Fibroblast of the conjunctiva (primary cell): ENCODE results near the gene SAA1.
"Not testable (repeated sequence)": the region's sequence is repeated elsewhere in the genome, so short reads cannot be mapped to it uniquely, and the experiment has no call there.

Source experiments
- DNase-seq: peaks from one replicate; pipeline ENCODE4 v3.0.0-alpha.2; 2010; ENCODE audit warnings: low read depth

Gene SAA1

GRCh38 chr11:18265949-18266348, at the start of gene SAA1:
Gene SAA1, plus strand, starts transcription at chr11:18266264. Its CDS starts 624 bp downstream, at chr11:18266888.
- no peak for DNase-seq

DNA sequence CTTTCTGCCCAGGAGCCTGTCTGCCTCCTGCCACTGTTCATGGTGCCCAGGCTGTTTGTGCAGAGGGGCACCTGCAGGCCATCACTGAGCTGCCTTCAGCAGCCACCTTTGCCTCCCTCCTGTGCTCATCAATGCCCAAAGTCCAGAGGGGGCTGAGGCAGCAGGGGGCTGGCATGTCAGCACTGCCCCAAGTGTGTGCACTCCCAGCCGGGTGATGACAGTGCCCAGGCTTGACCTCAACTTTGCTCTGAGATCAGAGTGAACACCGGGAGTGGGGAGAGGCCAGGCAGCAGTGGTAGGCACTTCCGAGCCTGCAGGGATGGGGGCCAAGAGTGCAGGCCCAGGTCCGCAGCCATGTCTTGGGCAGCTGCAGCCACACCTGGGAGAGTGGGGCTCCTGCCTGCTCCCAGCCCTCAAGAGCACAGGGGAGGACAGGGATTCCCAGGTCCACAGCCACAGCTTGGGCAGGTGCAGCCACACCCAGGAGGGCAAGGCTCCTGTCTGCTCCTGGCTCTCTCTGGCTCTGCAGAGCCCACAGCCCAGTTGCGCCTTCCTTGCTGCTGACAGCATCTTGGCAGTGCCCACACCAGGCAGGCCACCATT, 44.7 kb upstream of the SAA1 start:
- DNase-seq = no peak

- DNase-seq = no peak
These were observed 43.1 kb upstream of the SAA1 start for GRCh38 chr11:18222814-18223421.

DNA sequence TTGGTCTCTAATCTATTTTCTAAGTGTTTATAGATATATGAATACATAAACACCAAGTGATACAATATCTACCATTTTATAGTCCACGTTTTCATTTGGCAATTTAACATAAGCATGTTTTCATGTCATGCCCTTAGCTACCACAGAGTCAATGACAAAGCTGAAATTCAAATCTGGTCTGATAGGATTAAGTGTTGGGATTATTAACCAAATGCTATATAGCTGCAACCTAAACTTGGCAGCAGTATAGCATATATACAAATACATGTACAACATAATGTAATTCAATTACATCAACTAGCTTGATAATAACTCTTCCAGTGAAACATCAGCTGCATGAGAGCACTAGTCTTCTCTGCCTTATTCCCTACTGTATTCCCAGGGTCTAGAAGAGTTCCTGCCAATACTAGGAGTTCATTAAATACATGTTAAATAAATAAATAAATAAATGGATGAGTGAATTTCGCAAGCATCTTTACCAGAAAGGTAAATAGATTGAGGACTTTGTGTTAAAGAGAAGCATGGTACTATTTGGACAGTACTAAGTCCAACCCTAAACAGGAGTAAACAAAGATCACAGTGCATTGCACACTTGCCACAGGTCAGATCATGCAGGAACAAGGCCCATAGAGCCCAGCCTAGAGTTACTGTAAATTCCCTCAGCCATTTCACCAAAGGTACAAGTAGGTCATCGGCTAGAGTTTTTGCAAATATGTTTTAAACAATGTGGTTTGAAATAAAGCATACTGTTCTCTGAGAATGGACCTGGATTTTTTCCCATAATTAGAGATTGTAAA, 42.3 kb upstream of the SAA1 start:
- DNase-seq = no peak

GRCh38 chr11:18225913-18226312, 40.2 kb upstream of the SAA1 start:
- DNase-seq = no peak

GRCh38 chr11:18229501-18229900, 36.6 kb upstream of the SAA1 start:
- DNase-seq = no peak

DNA sequence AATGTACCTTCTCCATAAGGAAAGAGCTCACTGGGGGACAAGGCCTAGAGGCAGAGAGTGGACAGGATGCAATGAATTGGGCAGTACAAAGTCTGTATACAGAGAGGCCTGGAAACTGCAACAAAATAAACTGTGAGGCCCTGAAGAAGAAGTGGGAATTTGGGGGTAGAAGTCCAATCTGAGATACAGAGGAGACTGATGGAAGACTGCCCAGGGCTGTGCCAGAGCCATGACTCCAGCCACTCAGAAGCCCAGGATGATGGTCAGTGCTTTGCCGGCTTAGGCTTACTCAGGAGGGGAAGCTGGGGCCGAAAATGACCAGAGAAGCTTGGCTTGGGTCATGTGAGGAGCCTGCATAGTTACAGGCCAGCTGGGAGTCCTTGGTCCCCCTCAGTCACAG, 35.2 kb upstream of the SAA1 start:
- no peak for DNase-seq

GRCh38 chr11:18233912-18234311, 32.2 kb upstream of the SAA1 start:
- DNase-seq = no peak

GRCh38 chr11:18235394-18236334, 30.4 kb upstream of the SAA1 start:
- no peak for DNase-seq

- no peak for DNase-seq
These were observed 29.3 kb upstream of the SAA1 start, which contains the start of gene SAA4 for GRCh38 chr11:18236664-18237356. Gene SAA4, minus strand, starts transcription at chr11:18236802. Its CDS starts 876 bp downstream, at chr11:18235926.

DNA sequence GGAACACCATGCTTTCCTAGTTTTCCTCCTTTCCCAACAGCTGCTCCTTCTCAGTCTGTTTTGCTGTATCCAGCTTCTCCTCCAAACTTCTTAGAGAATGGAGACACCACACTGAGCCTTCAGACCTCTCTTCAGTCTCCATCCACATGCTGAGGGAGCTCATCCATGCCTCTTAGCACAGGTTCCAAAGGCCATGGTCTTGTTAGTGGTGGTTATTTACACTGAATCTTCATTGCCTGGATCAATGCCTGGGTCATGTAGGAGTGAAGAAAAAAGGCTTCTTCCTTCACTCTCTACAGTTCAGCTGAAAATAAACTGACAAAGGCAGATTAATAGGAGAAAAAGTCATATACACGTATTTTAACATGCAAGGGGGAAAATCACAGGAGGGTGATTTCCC, 26.4 kb upstream of the SAA1 start:
- DNase-seq = no peak

GRCh38 chr11:18243783-18244362, 22.2 kb upstream of the SAA1 start:
- DNase-seq = peak; percentile 60

DNA sequence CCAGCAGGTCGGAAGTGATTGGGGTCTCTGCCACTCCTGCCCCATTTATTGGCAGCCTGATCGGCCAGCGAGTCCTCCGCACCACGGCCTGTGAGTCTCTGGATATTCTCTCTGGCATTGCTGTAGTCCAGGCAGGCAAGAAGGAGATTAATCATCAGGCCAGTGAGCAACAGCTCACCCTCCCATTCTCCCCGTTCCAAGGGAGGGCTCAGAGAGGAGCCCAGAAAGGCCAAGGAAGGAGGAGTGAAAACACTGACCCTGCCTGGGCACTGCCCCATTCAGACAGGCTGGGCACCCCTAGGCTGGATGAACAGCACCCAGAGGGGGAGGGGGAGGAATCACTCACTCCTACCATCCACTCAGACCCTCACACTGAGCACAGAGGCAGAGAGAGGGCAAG, 20.7 kb upstream of the SAA1 start:
- DNase-seq = no peak

DNA sequence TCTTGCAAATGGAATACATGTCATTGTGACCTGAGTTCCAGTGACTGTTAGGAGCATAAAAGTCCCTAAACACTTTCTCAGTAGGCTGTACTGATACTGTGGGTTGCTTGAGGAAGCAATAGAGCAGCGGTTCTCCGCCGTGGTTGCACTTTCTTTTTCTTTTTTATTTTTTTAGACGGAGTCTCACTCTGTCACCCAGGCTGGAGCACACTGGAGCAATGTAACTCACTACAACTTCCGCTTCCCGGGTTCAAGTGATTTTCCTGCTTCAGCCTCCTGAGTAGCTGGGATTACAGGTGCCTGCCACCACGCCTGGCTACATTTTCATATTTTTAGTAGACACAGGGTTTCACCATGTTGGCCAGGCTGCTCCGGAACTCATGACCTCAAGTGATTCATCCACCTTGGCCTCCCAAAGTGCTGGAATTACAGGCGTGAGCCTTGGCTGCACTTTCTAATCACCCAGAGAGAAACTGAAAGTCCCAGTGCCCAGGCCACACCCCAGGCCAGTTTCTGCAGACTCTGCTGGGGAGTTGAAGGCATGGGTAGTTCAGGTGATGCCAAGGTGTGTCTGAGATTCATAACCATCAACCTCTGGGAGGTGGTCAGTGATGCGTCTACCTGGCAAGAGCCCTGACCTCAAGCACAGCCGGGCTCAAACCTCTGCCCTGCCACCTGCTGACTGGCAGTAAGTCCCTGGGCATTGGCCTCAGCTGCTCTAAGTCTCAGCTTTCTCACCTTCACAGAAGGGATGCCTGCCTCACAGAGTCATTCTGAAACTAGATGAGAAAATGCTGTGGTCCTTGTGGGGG, 19.5 kb upstream of the SAA1 start:
- not testable (repeated sequence) for DNase-seq

DNA sequence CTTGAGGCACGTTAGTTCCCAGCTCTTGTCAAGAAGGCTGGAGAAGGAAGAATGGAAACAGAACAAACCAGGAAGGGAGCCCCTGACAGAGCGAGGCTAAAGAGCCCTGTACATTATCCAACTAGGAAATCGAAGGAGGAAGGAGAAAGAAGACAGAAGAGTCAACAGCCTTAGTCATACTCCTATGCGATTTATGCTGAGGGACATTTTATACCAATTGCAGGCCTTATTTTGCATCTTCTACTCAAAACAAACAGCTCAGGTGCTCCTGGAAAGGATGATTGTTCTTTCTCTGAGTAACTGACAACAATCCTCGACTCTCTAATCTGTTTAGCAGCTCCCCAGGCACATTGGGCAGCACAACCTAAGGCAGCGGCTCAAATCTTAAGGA, 18.9 kb upstream of the SAA1 start:
- DNase-seq = not testable (repeated sequence)

GRCh38 chr11:18248561-18248960, 17.5 kb upstream of the SAA1 start, which contains the start of gene SAA2:
Gene SAA2, minus strand, starts transcription at chr11:18248668. Its CDS starts 657 bp downstream, at chr11:18248011.
- no peak for DNase-seq

DNA sequence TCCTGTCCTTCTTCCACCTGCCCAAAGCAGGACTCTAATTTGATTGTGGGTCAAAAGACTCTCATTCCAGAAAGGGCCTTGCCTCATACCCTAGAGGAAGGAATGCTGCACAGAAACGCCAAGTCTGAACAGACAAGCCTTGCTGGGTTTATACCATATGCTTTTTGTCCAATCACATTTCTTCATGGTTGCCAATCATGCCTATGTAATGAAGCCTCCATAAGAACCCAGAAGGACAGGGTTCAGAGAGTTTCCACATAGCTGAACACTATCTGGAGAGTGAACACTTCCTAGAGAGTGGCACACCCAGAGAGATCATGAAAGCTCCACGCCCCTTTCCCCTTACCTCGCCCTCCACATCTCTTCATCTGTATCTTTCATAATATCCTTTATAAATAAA, 12.8 kb upstream of the SAA1 start:
- no peak for DNase-seq

DNA sequence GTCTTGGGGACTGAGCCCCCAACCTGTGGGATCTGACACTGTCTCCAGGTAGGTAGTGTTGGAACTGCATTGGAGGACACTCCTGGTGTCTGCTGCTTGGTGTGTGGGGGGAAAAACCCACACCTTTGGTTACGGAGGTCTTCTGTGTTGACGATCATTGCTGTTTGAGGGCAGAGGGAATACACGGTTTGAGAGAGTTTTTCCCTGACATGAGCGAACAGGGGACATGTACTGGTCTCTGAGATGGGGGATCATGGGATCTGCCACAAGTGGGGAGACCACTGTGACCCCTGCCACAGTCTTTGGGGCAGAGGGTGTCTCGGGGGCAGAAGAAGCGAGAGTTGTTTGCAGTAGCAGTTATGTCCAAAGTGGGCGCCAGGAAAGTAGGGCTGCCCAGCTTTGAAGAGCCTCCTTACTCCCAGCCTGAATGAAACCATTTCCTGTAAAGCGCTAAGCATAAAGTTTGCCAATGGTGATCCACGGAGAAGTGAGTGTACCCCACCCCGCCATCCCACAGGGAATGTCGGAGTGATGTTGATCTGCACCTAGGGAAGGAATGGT, 12.2 kb upstream of the SAA1 start:
- DNase-seq = no peak

DNA sequence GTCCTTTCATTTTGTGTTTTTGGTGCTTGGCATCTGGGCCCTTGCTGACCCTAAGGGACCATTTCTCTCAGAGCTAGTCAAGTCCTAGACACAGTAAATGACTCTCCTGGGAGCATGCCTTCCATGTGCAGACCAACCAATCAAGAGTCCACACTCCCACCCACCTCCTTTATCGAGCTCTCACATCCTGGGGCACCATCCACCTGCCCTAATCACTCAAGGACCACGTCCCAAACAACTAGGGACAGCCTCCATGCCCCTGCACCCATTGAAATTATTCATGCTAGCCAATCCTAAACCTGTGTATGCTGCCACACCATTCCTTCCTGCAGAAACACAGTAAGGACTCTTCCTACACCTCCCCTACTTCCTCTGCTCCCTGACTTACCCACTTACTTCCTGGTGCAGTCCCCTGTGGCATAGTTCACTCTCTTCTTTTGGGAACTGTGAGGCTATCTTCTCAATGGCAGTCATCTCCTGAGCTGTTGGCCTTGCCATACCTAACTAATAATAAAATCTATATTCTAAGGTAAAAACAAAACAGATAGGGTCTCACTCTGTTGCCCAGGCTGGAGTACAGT, 11.2 kb upstream of the SAA1 start:
- DNase-seq = no peak
